ENCODE results near the gene ACOT7.

- TF ChIP-seq POLR2AphosphoS5 (IDR thresholded peaks at IDR 0.05) (no peak), EP300 (IDR thresholded peaks at IDR 0.05) (no peak), POLR2A (IDR thresholded peaks at IDR 0.05) (no peak)
- TF ChIP-seq, protein P1, sequence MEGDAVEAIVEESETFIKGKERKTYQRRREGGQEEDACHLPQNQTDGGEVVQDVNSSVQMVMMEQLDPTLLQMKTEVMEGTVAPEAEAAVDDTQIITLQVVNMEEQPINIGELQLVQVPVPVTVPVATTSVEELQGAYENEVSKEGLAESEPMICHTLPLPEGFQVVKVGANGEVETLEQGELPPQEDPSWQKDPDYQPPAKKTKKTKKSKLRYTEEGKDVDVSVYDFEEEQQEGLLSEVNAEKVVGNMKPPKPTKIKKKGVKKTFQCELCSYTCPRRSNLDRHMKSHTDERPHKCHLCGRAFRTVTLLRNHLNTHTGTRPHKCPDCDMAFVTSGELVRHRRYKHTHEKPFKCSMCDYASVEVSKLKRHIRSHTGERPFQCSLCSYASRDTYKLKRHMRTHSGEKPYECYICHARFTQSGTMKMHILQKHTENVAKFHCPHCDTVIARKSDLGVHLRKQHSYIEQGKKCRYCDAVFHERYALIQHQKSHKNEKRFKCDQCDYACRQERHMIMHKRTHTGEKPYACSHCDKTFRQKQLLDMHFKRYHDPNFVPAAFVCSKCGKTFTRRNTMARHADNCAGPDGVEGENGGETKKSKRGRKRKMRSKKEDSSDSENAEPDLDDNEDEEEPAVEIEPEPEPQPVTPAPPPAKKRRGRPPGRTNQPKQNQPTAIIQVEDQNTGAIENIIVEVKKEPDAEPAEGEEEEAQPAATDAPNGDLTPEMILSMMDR (IDR thresholded peaks at IDR 0.05), result no peak
Observed at GRCh38 chr1:6298940-6299465, 94.6 kb downstream of the ACOT7 start.
